HepG2 (cell line): ENCODE measurements around the gene ISG20L2. TPM values are rescaled to one million over a fixed set of nuclear protein-coding genes. Genes with fewer than 3 reads are reported as not detected.

Experiments
- CBX5 ChIP-seq: sonication (generic); formaldehyde crosslinking; IDR thresholded peaks from 2 replicates; pipeline ENCODE4 v1.4.0; 2020; ENCODE audit warnings: missing genetic modification reagents, borderline replicate concordance
- CCAR2 ChIP-seq: fragments of 200-400 bp; formaldehyde crosslinking; optimal IDR thresholded peaks from 2 replicates; pipeline ENCODE3; 2018; ENCODE audit warnings: low read depth, mild to moderate bottlenecking, low read length, moderate library complexity
- GZF1 ChIP-seq: sonication (generic); formaldehyde crosslinking; IDR thresholded peaks from 2 replicates; pipeline ENCODE4 v1.5.1; 2020; ENCODE audit warnings: mild to moderate bottlenecking, missing genetic modification reagents
- HOXA5 ChIP-seq: sonication (generic); formaldehyde crosslinking; IDR thresholded peaks from 2 replicates; pipeline ENCODE4 v1.4.0; 2020; ENCODE audit warnings: missing genetic modification reagents
- KDM5A ChIP-seq: fragments of 200-600 bp; sonication (generic); IDR thresholded peaks from 2 replicates; pipeline ENCODE4 v1.7.0; 2018; ENCODE audit warnings: antibody characterized with exemption, mild to moderate bottlenecking, low read length, borderline replicate concordance
- MYC ChIP-seq: sonication (generic); formaldehyde crosslinking; IDR thresholded peaks from 2 replicates; pipeline ENCODE4 v1.9.0; 2021; ENCODE audit warnings: missing genetic modification reagents, borderline replicate concordance
- ONECUT2 ChIP-seq: sonication (generic); formaldehyde crosslinking; IDR thresholded peaks from 2 replicates; pipeline ENCODE4 v1.4.0; 2020; ENCODE audit warnings: missing genetic modification reagents
- PTBP1 ChIP-seq: fragments of 200-400 bp; formaldehyde crosslinking; IDR thresholded peaks from 2 replicates; pipeline ENCODE4 v1.6.1; 2018; ENCODE audit warnings: low read length, low read depth; ENCODE audit not compliant: poor library complexity, severe bottlenecking
- SRF ChIP-seq: IDR thresholded peaks from 2 replicates; pipeline ENCODE4 v1.6.1; 2011; ENCODE audit warnings: mild to moderate bottlenecking, low read depth, low read length, moderate library complexity
- TAF1 ChIP-seq: sonication (generic); formaldehyde crosslinking; IDR thresholded peaks from 2 replicates; pipeline ENCODE4 v1.4.0; 2020; ENCODE audit warnings: missing genetic modification reagents
- ZFP90 ChIP-seq: sonication (generic); formaldehyde crosslinking; IDR thresholded peaks from 2 replicates; pipeline ENCODE4 v1.8.0; 2022; ENCODE audit warnings: missing genetic modification reagents, mild to moderate bottlenecking, inconsistent platforms, borderline replicate concordance
- ZNF274 ChIP-seq: sonication (generic); formaldehyde crosslinking; IDR thresholded peaks from 2 replicates; pipeline ENCODE4 v1.5.1; 2020; ENCODE audit warnings: mild to moderate bottlenecking, missing genetic modification reagents
- ZNF703 ChIP-seq: sonication (generic); formaldehyde crosslinking; IDR thresholded peaks from 2 replicates; pipeline ENCODE4 v1.5.1; 2020; ENCODE audit warnings: missing genetic modification reagents, mild to moderate bottlenecking, moderate library complexity, borderline replicate concordance
- ZNF790 ChIP-seq: sonication (generic); formaldehyde crosslinking; IDR thresholded peaks from 2 replicates; pipeline ENCODE4 v1.8.0; 2022; ENCODE audit warnings: missing genetic modification reagents, mild to moderate bottlenecking, borderline replicate concordance
- polyA plus RNA-seq, 8 experiments: library from polyadenylated mRNA; depleted of rRNA in 3 of 8; stranded (reverse) in 7 of 8; unstranded in 1 of 8; fragments of >200 nt; fragmentation: Illumina TruSeq in 4 of 8; extraction: Trizol in 4 of 8; gene quantifications; 2 replicates each; pipeline versions ENCODE4 v1.2.1 to v1.2.3, GENCODE V29; 2011 to 2016; ENCODE audit warnings: low read depth in 4 of 8, missing spikeins in 1 of 8, mixed read lengths in 1 of 8; ENCODE audit not compliant: insufficient read depth in 1 of 8
- total RNA-seq, 5 experiments: library from RNA; depleted of rRNA; stranded (reverse); fragments of >200 nt; fragmentation: Illumina TruSeq; extraction: Trizol; gene quantifications; 2 replicates each; pipeline ENCODE4 v1.2.3, GENCODE V29; 2016; ENCODE audit warnings: low read depth in 1 of 5
- TF ChIP-seq, protein P1 (sequence below): sonication (generic); formaldehyde crosslinking; IDR thresholded peaks from 2 replicates; pipeline ENCODE4 v1.4.0; 2020; ENCODE audit warnings: mild to moderate bottlenecking, missing genetic modification reagents, borderline replicate concordance
- TF ChIP-seq, protein P2 (sequence below): sonication (generic); formaldehyde crosslinking; IDR thresholded peaks from 2 replicates; pipeline ENCODE4 v1.8.1; 2023; ENCODE audit warnings: mild to moderate bottlenecking, missing genetic modification reagents
- TF ChIP-seq, protein P3 (sequence below): sonication (generic); formaldehyde crosslinking; IDR thresholded peaks from 2 replicates; pipeline ENCODE4 v1.9.0; 2021; ENCODE audit warnings: missing genetic modification reagents, borderline replicate concordance
- TF ChIP-seq, protein P4 (sequence below): sonication (generic); formaldehyde crosslinking; IDR thresholded peaks from 2 replicates; pipeline ENCODE4 v1.5.1; 2020; ENCODE audit warnings: mild to moderate bottlenecking, moderate library complexity, missing genetic modification reagents

The ISG20L2 gene
- total and polyA plus RNA-seq, 2 of the 13 experiments (the other 11 are each of a cell fraction or from before 2014, with no cell fraction given) = 19.8 to 21.3 TPM

DNA sequence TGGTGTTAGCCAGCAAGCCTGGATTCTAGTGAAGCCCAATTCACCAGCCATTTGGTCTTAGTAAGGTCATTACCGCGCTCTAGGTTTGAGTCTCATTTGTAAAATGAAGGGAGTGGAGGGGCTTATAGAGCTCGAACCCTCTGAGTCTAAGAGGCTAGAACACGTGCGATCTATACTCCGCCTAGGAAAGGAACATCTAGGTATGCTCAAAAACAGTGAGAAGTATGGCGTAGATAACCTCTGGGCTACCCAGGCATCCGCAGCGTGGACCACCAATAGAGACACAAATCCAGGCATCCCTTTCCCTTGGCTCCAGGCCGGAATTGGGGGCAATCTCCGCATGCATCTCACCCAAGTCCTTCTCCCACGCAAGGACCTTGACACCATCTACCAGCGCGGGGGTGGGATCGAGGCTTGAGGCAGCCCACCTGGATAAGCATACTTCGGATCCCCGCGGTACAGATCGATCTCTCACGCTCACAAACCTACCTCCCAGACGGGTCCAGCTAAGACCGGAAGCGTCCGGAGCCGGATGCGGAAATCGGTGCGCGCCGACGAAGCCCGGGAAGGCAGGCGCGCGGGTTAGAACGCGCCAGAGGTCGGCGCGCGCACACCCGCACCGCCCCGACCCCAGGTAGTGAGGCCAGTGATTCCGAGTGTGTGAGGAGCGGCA lies 504 bp downstream of the ISG20L2 start, which contains the start of gene METTL25B (continued):
- peak; percentile 18; the same call in 1 of the 2 replicates for TF ChIP-seq ZFP90 (CRISPR knock-in tag)
- TF ChIP-seq ONECUT2 (CRISPR knock-in tag) = peak; percentile 77
- TF ChIP-seq, protein P1, sequence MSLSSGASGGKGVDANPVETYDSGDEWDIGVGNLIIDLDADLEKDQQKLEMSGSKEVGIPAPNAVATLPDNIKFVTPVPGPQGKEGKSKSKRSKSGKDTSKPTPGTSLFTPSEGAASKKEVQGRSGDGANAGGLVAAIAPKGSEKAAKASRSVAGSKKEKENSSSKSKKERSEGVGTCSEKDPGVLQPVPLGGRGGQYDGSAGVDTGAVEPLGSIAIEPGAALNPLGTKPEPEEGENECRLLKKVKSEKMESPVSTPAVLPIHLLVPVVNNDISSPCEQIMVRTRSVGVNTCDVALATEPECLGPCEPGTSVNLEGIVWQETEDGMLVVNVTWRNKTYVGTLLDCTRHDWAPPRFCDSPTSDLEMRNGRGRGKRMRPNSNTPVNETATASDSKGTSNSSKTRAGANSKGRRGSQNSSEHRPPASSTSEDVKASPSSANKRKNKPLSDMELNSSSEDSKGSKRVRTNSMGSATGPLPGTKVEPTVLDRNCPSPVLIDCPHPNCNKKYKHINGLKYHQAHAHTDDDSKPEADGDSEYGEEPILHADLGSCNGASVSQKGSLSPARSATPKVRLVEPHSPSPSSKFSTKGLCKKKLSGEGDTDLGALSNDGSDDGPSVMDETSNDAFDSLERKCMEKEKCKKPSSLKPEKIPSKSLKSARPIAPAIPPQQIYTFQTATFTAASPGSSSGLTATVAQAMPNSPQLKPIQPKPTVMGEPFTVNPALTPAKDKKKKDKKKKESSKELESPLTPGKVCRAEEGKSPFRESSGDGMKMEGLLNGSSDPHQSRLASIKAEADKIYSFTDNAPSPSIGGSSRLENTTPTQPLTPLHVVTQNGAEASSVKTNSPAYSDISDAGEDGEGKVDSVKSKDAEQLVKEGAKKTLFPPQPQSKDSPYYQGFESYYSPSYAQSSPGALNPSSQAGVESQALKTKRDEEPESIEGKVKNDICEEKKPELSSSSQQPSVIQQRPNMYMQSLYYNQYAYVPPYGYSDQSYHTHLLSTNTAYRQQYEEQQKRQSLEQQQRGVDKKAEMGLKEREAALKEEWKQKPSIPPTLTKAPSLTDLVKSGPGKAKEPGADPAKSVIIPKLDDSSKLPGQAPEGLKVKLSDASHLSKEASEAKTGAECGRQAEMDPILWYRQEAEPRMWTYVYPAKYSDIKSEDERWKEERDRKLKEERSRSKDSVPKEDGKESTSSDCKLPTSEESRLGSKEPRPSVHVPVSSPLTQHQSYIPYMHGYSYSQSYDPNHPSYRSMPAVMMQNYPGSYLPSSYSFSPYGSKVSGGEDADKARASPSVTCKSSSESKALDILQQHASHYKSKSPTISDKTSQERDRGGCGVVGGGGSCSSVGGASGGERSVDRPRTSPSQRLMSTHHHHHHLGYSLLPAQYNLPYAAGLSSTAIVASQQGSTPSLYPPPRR (CRISPR knock-in tag) = no peak
- TF ChIP-seq CCAR2 = no peak
- TF ChIP-seq, protein P2, sequence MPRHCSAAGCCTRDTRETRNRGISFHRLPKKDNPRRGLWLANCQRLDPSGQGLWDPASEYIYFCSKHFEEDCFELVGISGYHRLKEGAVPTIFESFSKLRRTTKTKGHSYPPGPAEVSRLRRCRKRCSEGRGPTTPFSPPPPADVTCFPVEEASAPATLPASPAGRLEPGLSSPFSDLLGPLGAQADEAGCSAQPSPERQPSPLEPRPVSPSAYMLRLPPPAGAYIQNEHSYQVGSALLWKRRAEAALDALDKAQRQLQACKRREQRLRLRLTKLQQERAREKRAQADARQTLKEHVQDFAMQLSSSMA = 0 out of 2 replicates have a peak, but pooled peaks have one; percentile 10
- TF ChIP-seq, protein P3, sequence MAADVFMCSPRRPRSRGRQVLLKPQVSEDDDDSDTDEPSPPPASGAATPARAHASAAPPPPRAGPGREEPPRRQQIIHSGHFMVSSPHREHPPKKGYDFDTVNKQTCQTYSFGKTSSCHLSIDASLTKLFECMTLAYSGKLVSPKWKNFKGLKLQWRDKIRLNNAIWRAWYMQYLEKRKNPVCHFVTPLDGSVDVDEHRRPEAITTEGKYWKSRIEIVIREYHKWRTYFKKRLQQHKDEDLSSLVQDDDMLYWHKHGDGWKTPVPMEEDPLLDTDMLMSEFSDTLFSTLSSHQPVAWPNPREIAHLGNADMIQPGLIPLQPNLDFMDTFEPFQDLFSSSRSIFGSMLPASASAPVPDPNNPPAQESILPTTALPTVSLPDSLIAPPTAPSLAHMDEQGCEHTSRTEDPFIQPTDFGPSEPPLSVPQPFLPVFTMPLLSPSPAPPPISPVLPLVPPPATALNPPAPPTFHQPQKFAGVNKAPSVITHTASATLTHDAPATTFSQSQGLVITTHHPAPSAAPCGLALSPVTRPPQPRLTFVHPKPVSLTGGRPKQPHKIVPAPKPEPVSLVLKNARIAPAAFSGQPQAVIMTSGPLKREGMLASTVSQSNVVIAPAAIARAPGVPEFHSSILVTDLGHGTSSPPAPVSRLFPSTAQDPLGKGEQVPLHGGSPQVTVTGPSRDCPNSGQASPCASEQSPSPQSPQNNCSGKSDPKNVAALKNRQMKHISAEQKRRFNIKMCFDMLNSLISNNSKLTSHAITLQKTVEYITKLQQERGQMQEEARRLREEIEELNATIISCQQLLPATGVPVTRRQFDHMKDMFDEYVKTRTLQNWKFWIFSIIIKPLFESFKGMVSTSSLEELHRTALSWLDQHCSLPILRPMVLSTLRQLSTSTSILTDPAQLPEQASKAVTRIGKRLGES (CRISPR knock-in tag) = no peak
- no peak for TF ChIP-seq ZNF790
- TF ChIP-seq PTBP1 = no peak
- TF ChIP-seq ZNF703 = no peak
- TF ChIP-seq KDM5A = peak; percentile 79
- TF ChIP-seq, protein P4, sequence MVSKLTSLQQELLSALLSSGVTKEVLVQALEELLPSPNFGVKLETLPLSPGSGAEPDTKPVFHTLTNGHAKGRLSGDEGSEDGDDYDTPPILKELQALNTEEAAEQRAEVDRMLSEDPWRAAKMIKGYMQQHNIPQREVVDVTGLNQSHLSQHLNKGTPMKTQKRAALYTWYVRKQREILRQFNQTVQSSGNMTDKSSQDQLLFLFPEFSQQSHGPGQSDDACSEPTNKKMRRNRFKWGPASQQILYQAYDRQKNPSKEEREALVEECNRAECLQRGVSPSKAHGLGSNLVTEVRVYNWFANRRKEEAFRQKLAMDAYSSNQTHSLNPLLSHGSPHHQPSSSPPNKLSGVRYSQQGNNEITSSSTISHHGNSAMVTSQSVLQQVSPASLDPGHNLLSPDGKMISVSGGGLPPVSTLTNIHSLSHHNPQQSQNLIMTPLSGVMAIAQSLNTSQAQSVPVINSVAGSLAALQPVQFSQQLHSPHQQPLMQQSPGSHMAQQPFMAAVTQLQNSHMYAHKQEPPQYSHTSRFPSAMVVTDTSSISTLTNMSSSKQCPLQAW (CRISPR knock-in tag) = 0 out of 2 replicates have a peak, but pooled peaks have one; percentile 6
- peak; percentile 9; the same call in 1 of the 2 replicates for TF ChIP-seq SRF
- 0 out of 2 replicates have a peak, but pooled peaks have one; percentile 20 for TF ChIP-seq GZF1 (CRISPR knock-in tag)
- TF ChIP-seq ZNF274 (CRISPR knock-in tag) = peak; percentile 19; the same call in 1 of the 2 replicates
- no peak for TF ChIP-seq HOXA5 (CRISPR knock-in tag)
- peak; percentile 71; the same call in 1 of the 2 replicates for TF ChIP-seq MYC (CRISPR knock-in tag)
- TF ChIP-seq CBX5 (CRISPR knock-in tag) = no peak
- TF ChIP-seq TAF1 (CRISPR knock-in tag) = 0 out of 2 replicates have a peak, but pooled peaks have one; percentile 64
